ENCODE data around the gene FKBP8.

GRCh38 chr19:18577365-18577914, 34.1 kb upstream of the FKBP8 start:
- TF ChIP-seq CREB5 (CRISPR knock-in tag; IDR thresholded peaks at IDR 0.05; ENCODE audit: low read depth): no peak
- no peak for TF ChIP-seq SNAI2 (CRISPR knock-in tag; IDR thresholded peaks at IDR 0.05)
- TF ChIP-seq ZFP30 (CRISPR knock-in tag; IDR thresholded peaks at IDR 0.05): no peak
- TF ChIP-seq GLIS3 (CRISPR knock-in tag; IDR thresholded peaks at IDR 0.05): no peak
- no peak for TF ChIP-seq PPARA (CRISPR knock-in tag; IDR thresholded peaks at IDR 0.05; ENCODE audit: borderline replicate concordance)
- TF ChIP-seq ZFP3 (CRISPR knock-in tag; IDR thresholded peaks at IDR 0.05): no peak
- no peak for TF ChIP-seq OSR1 (CRISPR knock-in tag; IDR thresholded peaks at IDR 0.05)
